ENCODE results near the gene YKT6. TPM values are rescaled to one million over a fixed set of nuclear protein-coding genes. Genes with fewer than 3 reads are reported as not detected.

YKT6 gene
- total RNA-seq, 1 experiment from 2014 or later: 142 TPM

DNA sequence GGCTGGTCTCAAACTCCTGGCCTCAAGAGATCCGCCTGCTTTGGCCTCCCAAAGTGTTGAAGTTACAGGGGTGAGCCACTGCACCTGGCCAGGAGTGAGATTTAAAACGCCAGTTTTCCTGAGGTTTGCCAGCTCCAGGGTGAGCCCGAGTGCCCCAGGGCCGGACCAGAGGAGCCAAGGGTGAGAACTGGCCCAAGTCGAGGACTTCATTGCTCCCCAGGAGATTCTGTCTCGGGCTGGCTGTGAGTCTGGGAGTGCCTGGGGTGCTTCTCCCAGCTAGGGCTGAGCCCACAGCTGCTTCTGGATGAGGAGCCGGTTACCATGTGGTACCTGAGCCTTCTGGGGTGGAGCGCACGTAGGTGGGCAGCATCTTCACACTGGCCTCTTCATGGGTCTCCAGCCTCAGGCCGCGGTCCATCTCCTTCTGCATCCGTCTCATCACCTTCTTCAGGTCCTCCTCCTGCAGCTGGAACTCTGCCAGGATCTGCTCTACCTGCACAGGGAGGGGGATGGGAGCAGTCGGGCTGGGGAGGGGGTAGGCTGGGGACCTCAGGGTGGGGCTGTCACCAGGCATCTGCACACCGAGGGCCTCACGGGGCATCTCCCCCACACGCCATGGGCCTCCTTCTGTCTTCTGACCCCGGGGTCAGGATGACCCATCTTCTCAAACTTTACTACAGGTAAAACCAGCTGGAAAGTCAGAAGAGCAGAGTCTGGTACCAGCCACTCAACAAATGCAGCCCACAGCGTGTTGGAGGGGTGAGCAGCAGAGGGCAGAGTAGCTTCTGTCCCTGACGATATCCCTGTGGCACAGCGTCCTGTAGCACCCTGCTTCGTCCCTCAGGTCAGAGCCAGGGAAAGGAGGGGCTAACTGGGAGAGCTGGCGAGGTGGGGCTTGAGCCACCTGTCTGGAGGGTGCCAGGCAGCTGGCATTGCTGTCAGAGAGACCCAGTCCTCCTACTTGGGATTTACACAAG lies 47.5 kb upstream of the YKT6 start:
- H4K20me1 ChIP-seq (ENCODE audit: insufficient read depth): no peaks in the 10 kb centered on the region
- no peak overlapping the region for H3K27ac ChIP-seq
- no peak overlapping the region for H3K4me3 ChIP-seq
- no peak for DNase-seq
- H3K4me2 ChIP-seq: no peak overlapping the region
- no peaks in the 10 kb centered on the region for H3F3A ChIP-seq (ENCODE audit: insufficient read depth, low read depth)
- H3K9me2 ChIP-seq (ENCODE audit: insufficient read depth): no peaks in the 10 kb centered on the region
- CTCF ChIA-PET: interaction anchor here (1.1 kb wide), 1 partner anchor 30 kb away, joined by 9 read pairs; no protein-coding TSS in a partner anchor
- BruUV-seq (replicated peaks): no TSS peak
- no peak for TF ChIP-seq EZH2 (IDR thresholded peaks at IDR 0.05; ENCODE audit: low read depth)
- TF ChIP-seq, protein P1, sequence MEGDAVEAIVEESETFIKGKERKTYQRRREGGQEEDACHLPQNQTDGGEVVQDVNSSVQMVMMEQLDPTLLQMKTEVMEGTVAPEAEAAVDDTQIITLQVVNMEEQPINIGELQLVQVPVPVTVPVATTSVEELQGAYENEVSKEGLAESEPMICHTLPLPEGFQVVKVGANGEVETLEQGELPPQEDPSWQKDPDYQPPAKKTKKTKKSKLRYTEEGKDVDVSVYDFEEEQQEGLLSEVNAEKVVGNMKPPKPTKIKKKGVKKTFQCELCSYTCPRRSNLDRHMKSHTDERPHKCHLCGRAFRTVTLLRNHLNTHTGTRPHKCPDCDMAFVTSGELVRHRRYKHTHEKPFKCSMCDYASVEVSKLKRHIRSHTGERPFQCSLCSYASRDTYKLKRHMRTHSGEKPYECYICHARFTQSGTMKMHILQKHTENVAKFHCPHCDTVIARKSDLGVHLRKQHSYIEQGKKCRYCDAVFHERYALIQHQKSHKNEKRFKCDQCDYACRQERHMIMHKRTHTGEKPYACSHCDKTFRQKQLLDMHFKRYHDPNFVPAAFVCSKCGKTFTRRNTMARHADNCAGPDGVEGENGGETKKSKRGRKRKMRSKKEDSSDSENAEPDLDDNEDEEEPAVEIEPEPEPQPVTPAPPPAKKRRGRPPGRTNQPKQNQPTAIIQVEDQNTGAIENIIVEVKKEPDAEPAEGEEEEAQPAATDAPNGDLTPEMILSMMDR (conservative IDR thresholded peaks at IDR 0.05): no peak
- H3K4me1 ChIP-seq (replicated peaks; ENCODE audit: insufficient read depth): peaks cover 14% of the 10 kb centered on the region
- H2AFZ ChIP-seq: no peak overlapping the region
- intact Hi-C loops (cut with micrococcal nuclease; ENCODE audit: unreplicated experiment): no loop called here
- no peaks in the 10 kb centered on the region for H3K27me3 ChIP-seq (ENCODE audit: insufficient read depth, low read depth)
- H3K79me2 ChIP-seq (ENCODE audit: low read depth): no peaks in the 10 kb centered on the region
- no peaks in the 10 kb centered on the region for H3K9me3 ChIP-seq (ENCODE audit: insufficient read depth, low read depth)
- no peaks in the 10 kb centered on the region for H3K36me3 ChIP-seq (ENCODE audit: low read depth)
- POLR2A ChIA-PET (ENCODE audit: unreplicated experiment): interaction anchor here (0.6 kb wide), 1 partner anchor 644 kb away, joined by 7 read pairs; no protein-coding TSS in a partner anchor

DNA sequence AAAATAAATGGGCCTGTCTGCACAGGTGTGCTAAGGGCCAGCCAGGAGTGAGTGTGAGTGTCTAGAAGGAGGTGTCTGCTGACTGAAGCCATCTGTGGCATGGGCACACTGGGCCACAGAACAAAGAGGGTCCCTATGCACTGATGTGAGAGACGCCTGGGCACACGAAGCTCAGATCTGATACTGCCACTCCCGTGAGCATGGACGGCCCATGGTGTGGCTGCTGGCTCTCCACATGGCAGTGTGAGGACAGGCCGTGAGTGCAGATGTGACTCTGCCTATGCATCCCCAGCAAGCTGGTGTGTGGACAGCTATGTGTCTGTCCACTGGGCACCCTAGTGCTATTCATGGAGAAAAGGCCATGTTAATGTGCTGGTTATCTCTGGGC lies 46.8 kb upstream of the YKT6 start:
- CTCF ChIA-PET: no interaction called here
- H3K4me1 ChIP-seq (replicated peaks; ENCODE audit: insufficient read depth): peaks cover 14% of the 10 kb centered on the region
- no peaks in the 10 kb centered on the region for H3F3A ChIP-seq (ENCODE audit: insufficient read depth, low read depth)
- H3K4me3 ChIP-seq: no peak overlapping the region
- no peaks in the 10 kb centered on the region for H3K9me2 ChIP-seq (ENCODE audit: insufficient read depth)
- H2AFZ ChIP-seq: no peak overlapping the region
- no peak for DNase-seq
- no peaks in the 10 kb centered on the region for H4K20me1 ChIP-seq (ENCODE audit: insufficient read depth)
- POLR2A ChIA-PET (ENCODE audit: unreplicated experiment): no interaction called here
- TF ChIP-seq, protein P1 (conservative IDR thresholded peaks at IDR 0.05): no peak
- TF ChIP-seq EZH2 (IDR thresholded peaks at IDR 0.05; ENCODE audit: low read depth): no peak
- no peak overlapping the region for H3K27ac ChIP-seq
- no peaks in the 10 kb centered on the region for H3K79me2 ChIP-seq (ENCODE audit: low read depth)
- no peaks in the 10 kb centered on the region for H3K9me3 ChIP-seq (ENCODE audit: insufficient read depth, low read depth)
- intact Hi-C loops (cut with micrococcal nuclease; ENCODE audit: unreplicated experiment): no loop called here
- H3K27me3 ChIP-seq (ENCODE audit: insufficient read depth, low read depth): no peaks in the 10 kb centered on the region
- BruUV-seq (replicated peaks): no TSS peak
- H3K4me2 ChIP-seq: no peak overlapping the region
- H3K36me3 ChIP-seq (ENCODE audit: low read depth): no peaks in the 10 kb centered on the region

DNA sequence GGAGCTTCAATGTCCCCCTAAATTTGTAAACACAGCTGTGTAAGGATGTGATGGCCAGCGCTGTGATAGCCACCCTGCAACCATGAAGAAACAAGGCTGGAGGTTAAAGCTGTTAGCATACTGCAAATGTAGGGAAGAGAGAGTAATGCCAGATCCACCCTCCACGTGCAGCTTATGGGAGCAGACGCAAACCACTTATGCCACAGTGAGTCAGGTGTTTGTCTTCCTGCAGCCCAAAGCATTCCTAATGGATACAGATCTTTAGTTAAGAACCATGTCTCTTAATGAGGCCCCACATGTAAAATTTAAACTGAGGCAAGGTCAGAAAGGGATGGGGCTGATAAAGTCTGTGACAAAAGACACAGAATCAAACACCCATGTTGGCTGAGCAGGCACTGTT lies 46.1 kb upstream of the YKT6 start:
- no peaks in the 10 kb centered on the region for H3K36me3 ChIP-seq (ENCODE audit: low read depth)
- H2AFZ ChIP-seq: no peak overlapping the region
- H3K27me3 ChIP-seq (ENCODE audit: insufficient read depth, low read depth): no peaks in the 10 kb centered on the region
- no peaks in the 10 kb centered on the region for H3K9me3 ChIP-seq (ENCODE audit: insufficient read depth, low read depth)
- BruUV-seq (replicated peaks): no TSS peak
- H3K27ac ChIP-seq: no peak overlapping the region
- POLR2A ChIA-PET (ENCODE audit: unreplicated experiment): interaction anchor here (0.7 kb wide), 1 partner anchor 81 kb away, joined by 4 read pairs; no protein-coding TSS in a partner anchor
- TF ChIP-seq, protein P1 (conservative IDR thresholded peaks at IDR 0.05): no peak
- TF ChIP-seq EZH2 (IDR thresholded peaks at IDR 0.05; ENCODE audit: low read depth): no peak
- no peaks in the 10 kb centered on the region for H3F3A ChIP-seq (ENCODE audit: insufficient read depth, low read depth)
- CTCF ChIA-PET: no interaction called here
- H3K79me2 ChIP-seq (ENCODE audit: low read depth): no peaks in the 10 kb centered on the region
- H3K4me3 ChIP-seq: no peak overlapping the region
- peak in 1 of 2 experiments; percentile 62 for DNase-seq
- H3K4me2 ChIP-seq: no peak overlapping the region
- H3K4me1 ChIP-seq (replicated peaks; ENCODE audit: insufficient read depth): peaks cover 14% of the 10 kb centered on the region
- no peaks in the 10 kb centered on the region for H4K20me1 ChIP-seq (ENCODE audit: insufficient read depth)
- intact Hi-C loops (cut with micrococcal nuclease; ENCODE audit: unreplicated experiment): no loop called here
- H3K9me2 ChIP-seq (ENCODE audit: insufficient read depth): no peaks in the 10 kb centered on the region

All from PC-9 (cell line).